HCT116 (cell line): ENCODE data around the gene GOLGA6L7.
"Not testable (repeated sequence)": the region's sequence is repeated elsewhere in the genome, so short reads cannot be mapped to it uniquely, and the experiment has no call there.

Source experiments
- ATF3 ChIP-seq: IDR thresholded peaks from 2 replicates; pipeline ENCODE4 v1.6.1; 2012
- CTCF ChIP-seq, 3 experiments: fragments of 200-600 bp in 1 of 3; sonication (generic) in 1 of 3; IDR thresholded peaks in 2 of 3; conservative IDR thresholded peaks in 1 of 3; 2 replicates each; pipeline ENCODE4 v1.5.1; 2012 to 2017; ENCODE audit warnings: low read depth in 2 of 3, low read length in 2 of 3, antibody characterized with exemption in 1 of 3, borderline replicate concordance in 1 of 3, control low read depth in 1 of 3, mild to moderate bottlenecking in 1 of 3, mixed read lengths in 1 of 3, mixed run types in 1 of 3, moderate library complexity in 1 of 3; ENCODE audit not compliant: insufficient read depth in 1 of 3
- EZH2 ChIP-seq: fragments of 200-600 bp; sonication (generic); IDR thresholded peaks from 2 replicates; pipeline ENCODE4 v1.6.1; 2017; ENCODE audit warnings: antibody characterized with exemption, mixed run types
- FOSL1 ChIP-seq: IDR thresholded peaks from 2 replicates; pipeline ENCODE4 v1.6.1; 2012; ENCODE audit warnings: low read depth
- JUND ChIP-seq: IDR thresholded peaks from 2 replicates; pipeline ENCODE4 v1.6.1; 2012
- POLR2A ChIP-seq: IDR thresholded peaks from 2 replicates; pipeline ENCODE4 v1.7.0; 2011; ENCODE audit warnings: borderline replicate concordance; ENCODE audit not compliant: insufficient read depth, insufficient read length; ENCODE audit errors: extremely low read depth
- RAD21 ChIP-seq: IDR thresholded peaks from 2 replicates; pipeline ENCODE4 v1.6.1; 2012; ENCODE audit warnings: low read depth, mild to moderate bottlenecking
- TCF7L2 ChIP-seq: IDR thresholded peaks from 2 replicates; pipeline ENCODE4 v1.7.0; 2011; ENCODE audit warnings: borderline replicate concordance, inconsistent platforms; ENCODE audit not compliant: insufficient read depth, insufficient read length; ENCODE audit errors: extremely low read depth
- YY1 ChIP-seq: IDR thresholded peaks from 2 replicates; pipeline ENCODE4 v1.6.1; 2011; ENCODE audit warnings: low read length, low read depth, moderate library complexity, mild to moderate bottlenecking; ENCODE audit not compliant: insufficient replicate concordance; ENCODE audit errors: extremely low read depth

GRCh38 chr15:28842210-28842609 lies 6.2 kb downstream of the GOLGA6L7 start:
- TF ChIP-seq EZH2; FOSL1; RAD21; CTCF (IDR thresholded peaks at IDR 0.05 in 2 of 3, conservative IDR thresholded peaks at IDR 0.05 in 1 of 3; ENCODE audit: borderline replicate concordance in 1 of 3, insufficient read depth in 1 of 3, low read depth in 2 of 3, low read length in 2 of 3); JUND; POLR2A; YY1; TCF7L2; ATF3: not testable (repeated sequence)
